HG02884 (cell line): ENCODE measurements around the gene PAK1.
A peak's percentile ranks its signal among the peaks of the same experiment; 100 is the strongest.

Source experiments
- ATAC-seq: cut with Tn5 transposase; IDR thresholded peaks from one replicate; pipeline ENCODE4 v1.9.1; 2021; ENCODE audit warnings: mild to moderate bottlenecking, moderate library complexity; ENCODE audit not compliant: unreplicated experiment

The PAK1 gene

DNA sequence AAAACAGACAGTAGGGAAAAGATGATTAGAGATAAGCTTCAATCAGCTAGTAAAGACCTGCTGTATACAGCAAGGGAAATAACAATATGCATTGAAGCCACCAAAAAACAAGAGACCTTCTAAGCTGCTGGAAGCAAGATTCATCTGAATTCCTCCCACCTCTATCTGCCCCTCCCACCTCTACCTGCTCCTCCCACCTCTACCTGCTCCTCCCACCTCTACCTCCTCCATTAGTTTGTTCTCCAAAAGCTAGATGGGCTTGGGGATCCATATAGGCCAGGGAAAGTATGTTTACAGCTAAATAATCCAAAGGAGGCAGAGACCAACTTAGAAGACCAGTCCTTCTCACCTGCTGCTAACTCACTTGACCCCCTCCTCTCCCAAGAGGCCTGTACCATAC is 33.2 kb downstream of the PAK1 start:
- no peak for ATAC-seq

- ATAC-seq = peak; percentile 37
Measured at GRCh38 chr11:77438487-77438886, 35.4 kb downstream of the PAK1 start.

- no peak for ATAC-seq
Measured at GRCh38 chr11:77436969-77437368, 36.9 kb downstream of the PAK1 start.

- no peak for ATAC-seq
Measured at GRCh38 chr11:77436506-77436905, 37.4 kb downstream of the PAK1 start.

DNA sequence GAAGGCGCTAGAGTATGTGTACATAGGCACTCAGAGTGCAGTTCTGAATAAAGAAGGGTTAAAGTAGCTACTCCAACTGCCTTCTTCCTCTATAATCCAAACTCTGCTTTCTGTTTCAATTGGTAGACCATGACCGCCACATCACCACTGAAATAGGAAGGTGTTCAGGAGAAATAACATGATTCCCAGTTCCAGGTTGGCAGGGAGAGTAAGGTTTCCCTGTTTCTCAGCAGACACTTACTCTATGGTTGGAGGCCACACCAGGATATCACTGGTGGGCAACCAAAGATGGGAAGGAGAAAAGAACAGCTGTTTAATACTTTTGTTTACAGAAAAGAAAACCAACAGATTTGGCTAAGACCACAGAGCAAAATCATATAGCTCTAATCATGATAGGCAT is 37.9 kb downstream of the PAK1 start:
- no peak for ATAC-seq

GRCh38 chr11:77431813-77432212 is 42.1 kb downstream of the PAK1 start:
- no peak for ATAC-seq

DNA sequence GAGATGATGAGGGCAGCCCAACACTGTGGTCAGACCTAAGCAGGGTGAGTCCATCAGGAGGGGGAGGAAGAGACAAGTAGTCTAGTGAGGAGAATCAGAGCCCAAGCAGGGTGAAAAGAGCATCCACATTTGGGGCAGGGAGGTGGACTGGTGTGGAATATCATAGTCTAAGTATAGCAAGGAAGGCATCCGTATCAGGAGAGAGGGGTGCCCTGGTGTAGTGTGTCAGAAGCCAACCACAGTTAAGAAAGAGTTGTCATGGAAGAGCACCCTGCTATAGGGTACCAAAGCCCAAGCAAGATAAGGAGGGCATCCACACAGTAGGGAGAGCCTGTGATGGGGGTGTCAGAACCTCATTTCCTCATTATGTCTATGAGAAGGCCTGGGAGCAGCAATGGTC is 45.3 kb downstream of the PAK1 start:
- ATAC-seq = no peak

DNA sequence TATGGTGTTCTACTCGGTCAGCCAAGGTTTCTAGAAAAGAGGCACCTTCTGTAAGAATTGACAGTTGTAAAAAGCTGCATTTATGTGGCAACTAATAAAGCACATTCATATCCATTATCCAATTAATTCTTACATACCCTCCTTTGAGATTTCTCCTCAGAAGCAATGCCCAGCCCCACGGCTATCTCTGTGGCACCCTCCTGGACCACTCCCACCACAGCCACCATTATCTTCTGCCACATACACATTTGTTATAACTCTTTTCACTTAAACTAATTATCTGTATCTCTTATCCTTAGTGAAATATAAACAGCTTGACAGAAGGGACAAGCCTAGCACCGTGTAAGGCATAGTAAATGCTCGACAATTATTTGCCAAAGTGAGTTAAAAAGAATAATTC is 48.5 kb downstream of the PAK1 start:
- no peak for ATAC-seq

DNA sequence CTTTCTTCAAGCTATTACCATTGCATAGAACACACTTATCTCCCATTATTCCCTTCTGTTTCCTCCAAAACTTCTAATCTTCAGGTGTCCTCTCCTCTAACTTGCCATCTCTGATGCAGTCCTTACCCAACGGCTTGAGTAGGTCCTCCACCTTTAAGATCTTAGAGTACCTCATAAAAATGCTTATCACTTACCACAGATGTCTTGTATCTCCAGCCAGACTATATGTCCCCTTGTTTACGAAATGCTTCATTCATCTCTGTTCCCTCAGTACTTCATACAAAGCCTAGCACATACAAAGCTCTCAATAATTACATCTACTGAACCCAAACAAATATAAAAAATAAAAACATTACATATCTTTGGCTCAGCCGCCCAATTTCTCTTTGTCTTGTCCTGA is 49.2 kb downstream of the PAK1 start:
- ATAC-seq = no peak

GRCh38 chr11:77423624-77424023 is 50.3 kb downstream of the PAK1 start:
- no peak for ATAC-seq

GRCh38 chr11:77422687-77423086 is 51.2 kb downstream of the PAK1 start:
- ATAC-seq = no peak

- no peak for ATAC-seq
Measured at GRCh38 chr11:77421041-77421723, 52.7 kb downstream of the PAK1 start.

DNA sequence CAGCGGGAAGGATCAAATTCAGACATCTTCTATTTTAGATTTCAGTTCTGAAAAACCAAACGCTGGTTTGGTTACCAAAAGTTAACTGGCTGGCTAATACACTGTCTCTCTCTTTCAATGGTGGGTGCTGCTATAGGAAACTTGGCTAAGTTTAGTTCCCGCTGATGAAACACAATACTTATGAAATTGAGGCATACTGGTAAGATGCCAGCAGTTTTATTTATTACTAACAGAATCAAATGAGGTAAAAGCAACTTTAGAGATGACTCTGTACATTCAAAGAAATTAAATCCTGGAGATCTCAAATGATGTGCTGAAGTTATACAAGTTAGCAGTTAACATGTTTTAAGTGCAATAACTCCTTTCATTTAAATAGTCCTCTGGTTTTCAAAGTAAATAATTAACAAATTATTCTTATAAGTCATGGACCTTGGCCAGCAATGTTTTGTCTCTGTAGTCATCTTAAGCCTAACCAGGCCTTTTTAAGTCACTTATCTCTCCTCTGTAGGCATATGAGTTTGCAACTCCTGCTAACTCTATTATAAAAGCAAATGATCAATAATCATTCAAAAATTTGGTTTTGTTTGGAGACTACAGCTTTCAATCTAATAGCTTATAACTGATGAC is 54.8 kb downstream of the PAK1 start:
- no peak for ATAC-seq

GRCh38 chr11:77418155-77418970 is 55.5 kb downstream of the PAK1 start:
- ATAC-seq = no peak

- no peak for ATAC-seq
Measured at GRCh38 chr11:77416357-77416756, 57.5 kb downstream of the PAK1 start.

DNA sequence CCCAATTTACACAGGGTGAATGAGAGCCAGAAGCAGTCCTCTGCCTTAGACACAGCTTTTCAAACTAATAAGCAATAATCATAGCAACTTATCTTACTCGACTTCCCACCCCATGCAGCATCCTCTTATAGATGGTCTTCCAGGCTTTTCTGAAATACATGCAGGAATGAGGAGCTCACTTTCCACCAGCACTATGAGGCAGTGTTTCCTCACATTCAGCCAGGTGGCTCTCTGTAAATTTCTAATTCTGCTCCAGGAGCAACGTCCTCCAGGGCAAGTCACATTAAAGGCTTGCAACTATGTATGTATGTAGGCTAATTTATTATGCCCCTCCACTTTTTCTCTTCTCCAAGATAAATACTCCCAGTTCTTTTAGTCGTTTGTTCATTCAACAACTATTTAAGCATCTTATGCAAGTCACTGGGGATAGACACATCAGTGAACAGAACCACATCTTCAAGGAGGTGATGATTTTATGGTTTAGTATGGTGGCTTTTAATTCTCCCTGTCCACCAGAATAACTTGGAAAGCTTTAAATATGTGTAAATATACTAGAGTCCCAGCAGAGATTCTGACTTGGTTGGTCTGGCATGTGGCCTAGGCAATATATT is 59.9 kb downstream of the PAK1 start:
- ATAC-seq = no peak

DNA sequence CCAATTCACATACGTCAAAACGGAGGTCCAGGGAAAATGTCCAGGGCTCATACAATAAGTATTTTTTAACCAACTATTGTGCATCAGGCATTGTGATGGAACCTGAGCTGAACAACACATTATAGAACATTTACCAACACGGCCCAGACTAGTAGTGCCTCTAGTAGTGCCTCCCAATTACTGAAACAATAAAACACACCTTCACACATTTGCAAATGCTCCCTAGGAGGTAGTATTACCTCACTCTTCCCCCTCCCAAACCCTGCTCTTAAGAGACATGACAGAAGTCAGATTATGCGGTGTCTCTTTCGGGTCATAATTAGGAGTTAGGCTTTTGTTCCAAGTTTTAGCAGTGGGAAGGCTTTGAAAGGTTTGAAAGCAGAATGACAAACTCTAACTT is 61.1 kb downstream of the PAK1 start:
- no peak for ATAC-seq

- peak; percentile 88 for ATAC-seq
Measured at GRCh38 chr11:77411717-77412441, 62.0 kb downstream of the PAK1 start.

DNA sequence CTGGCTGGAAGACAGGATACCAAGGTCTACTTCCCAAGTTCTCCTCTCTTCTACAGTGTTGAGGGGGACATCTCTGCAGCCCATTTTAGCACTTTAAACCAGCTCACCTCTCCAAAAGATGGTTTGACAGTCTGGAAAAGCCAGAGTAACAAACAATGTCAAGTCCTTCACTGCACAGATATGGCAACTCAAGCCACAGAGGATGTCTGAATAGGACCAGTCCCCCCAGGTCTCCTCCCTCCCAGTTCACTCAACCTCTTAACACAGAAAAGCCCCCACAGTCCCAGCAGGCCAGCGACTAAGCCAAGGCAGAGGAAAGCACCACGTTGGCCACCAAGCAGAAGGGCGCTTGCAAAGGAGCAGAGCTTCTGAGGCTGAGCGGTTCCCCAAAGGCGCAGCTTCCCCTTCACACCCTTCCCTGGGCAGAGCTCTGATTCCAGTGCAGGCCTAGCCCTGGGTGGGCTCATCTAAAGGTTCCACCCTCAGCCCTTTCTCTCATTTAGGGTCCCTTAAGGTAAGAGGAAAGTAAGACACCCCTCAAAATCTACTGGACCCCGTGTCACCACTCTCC is 62.7 kb downstream of the PAK1 start:
- ATAC-seq = peak; percentile 60

- ATAC-seq = no peak
Measured at GRCh38 chr11:77410076-77410827, 63.6 kb downstream of the PAK1 start.
